ENCODE measurements around the gene RETREG2. TPM values are rescaled to one million over a fixed set of nuclear protein-coding genes. Genes with fewer than 3 reads are reported as not detected.

The RETREG2 gene
- total RNA-seq, 4 donors from 2014 or later = 37.8 to 226 (median 102) TPM

DNA sequence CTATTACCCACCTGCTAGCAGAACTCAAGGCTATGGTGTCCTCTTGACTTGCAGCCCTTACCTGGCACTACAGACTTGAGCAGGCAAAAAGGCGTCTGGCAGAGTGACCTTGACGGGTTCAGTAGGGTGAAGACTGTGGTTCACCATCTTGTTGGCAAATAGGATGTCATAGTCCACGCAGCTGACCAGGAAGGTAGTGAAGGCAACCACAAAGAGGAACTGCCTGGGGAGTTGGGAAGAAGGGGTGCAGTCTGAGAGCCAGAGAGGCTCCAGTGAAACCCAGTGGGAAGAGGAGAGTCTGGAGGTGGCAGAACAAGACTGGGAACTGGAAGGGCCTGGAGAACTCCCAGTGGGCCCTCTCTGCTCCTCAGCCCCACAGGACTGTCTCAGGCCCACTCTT lies 47.3 kb downstream of the RETREG2 start:
- peaks cover 0 to 50% (median 25%) of the 10 kb centered on the region in 4 donors for H3K36me3 ChIP-seq
- in situ Hi-C loops (cut with MboI; ENCODE audit: low pct_ligation_motif_present in 1 of 4, low pct_unique_long_range_greater_than_20kb in 1 of 4, low sequenced_read_pairs in 3 of 4) = no loop called here

DNA sequence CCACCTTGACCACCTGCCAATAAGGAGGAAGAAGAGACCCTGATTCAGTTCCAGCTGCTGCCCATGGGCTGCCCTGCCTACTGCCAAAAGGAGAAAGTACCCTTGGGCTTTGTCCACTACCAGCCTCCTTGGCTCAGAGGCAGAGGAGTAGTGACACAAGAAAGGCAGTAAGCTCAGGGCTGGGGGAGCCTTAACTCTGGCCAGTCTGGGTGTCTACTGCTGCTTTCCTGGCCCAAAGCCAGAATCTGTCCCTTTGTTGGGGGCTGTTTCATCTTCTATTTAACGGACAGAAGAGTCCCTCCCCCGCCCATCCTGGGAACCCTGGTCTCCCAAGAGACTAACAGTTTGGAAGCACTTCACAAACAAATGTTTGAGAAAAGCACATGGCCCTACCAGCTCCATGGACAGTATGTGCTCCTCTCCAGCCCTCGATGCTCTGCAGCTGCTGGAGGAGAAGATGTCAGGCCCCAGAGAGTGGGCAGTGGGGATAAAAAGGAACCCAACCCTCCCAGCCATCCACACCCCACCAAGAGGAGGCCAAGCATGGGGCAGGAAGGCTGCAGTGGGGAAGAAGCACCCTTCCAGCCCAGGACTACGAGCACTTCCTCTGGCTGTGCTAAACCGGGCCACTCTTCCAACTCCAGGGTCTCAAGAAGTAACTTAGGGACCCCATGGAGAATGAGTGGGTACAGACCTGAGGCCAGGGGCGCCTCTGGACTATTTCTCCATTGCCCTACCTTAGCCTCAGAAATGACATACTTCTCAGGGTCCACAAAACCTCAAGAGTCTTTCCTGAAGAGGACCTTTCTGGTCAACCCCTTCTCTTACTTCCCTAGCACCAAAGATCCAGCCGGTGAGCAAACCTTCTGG lies 50.2 kb downstream of the RETREG2 start:
- intact Hi-C loops (cut with DNase I; ENCODE audit: low total_unique reads) = loop anchor here (10.0 kb wide), 2 partner anchors 63 to 67 kb away; partner anchors contain the start of gene NHEJ1
- Histone ChIP-seq H3K9me3 (no peaks in the 10 kb centered on the region), H3K4me1 (peaks cover 18 to 36% (median 30%) of the 10 kb centered on the region in 4 donors), H3K4me3 (peak overlapping the region; percentile 78 to 90 (median 81)), H3K27me3 (no peaks in the 10 kb centered on the region), H3K27ac (peak overlapping the region; percentile 92 to 98 (median 96)), H3K36me3 (peaks cover 0 to 37% (median 17%) of the 10 kb centered on the region in 4 donors)
- in situ Hi-C loops (cut with MboI; ENCODE audit: low pct_ligation_motif_present in 1 of 4, low pct_unique_long_range_greater_than_20kb in 1 of 4, low sequenced_read_pairs in 3 of 4) = no loop called here
- TF ChIP-seq, protein P1, sequence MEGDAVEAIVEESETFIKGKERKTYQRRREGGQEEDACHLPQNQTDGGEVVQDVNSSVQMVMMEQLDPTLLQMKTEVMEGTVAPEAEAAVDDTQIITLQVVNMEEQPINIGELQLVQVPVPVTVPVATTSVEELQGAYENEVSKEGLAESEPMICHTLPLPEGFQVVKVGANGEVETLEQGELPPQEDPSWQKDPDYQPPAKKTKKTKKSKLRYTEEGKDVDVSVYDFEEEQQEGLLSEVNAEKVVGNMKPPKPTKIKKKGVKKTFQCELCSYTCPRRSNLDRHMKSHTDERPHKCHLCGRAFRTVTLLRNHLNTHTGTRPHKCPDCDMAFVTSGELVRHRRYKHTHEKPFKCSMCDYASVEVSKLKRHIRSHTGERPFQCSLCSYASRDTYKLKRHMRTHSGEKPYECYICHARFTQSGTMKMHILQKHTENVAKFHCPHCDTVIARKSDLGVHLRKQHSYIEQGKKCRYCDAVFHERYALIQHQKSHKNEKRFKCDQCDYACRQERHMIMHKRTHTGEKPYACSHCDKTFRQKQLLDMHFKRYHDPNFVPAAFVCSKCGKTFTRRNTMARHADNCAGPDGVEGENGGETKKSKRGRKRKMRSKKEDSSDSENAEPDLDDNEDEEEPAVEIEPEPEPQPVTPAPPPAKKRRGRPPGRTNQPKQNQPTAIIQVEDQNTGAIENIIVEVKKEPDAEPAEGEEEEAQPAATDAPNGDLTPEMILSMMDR (IDR thresholded peaks at IDR 0.05) = no peak
- TF ChIP-seq EP300 (IDR thresholded peaks at IDR 0.05; ENCODE audit: low read depth) = no peak
- TF ChIP-seq POLR2AphosphoS5 (IDR thresholded peaks at IDR 0.05) = no peak
- no peak for TF ChIP-seq POLR2A (IDR thresholded peaks at IDR 0.05)
- DNase-seq = no peak
- whole genome bisulfite sequencing, 2 donors (ENCODE audit: low coverage in 1 of 2) = 45 to 79% methylated on average over 2 to 7 of the region's 7 CpGs

More for the DNA sequence above, 47.3 kb downstream of the RETREG2 start:
- H3K27ac ChIP-seq = no peak overlapping the region
- peaks cover 11 to 24% (median 20%) of the 10 kb centered on the region in 4 donors for H3K4me1 ChIP-seq
- H3K4me3 ChIP-seq = no peak overlapping the region
- 93% methylated on average over 3 of the region's 3 CpGs; no CpG with 5 or more reads in 1 of the 2 donors for WGBS, 2 donors (ENCODE audit: low coverage in 1 of 2)
- intact Hi-C loops (cut with DNase I; ENCODE audit: low total_unique reads) = loop anchor here (10.0 kb wide), 2 partner anchors 61 to 69 kb away; partner anchors contain the start of gene NHEJ1
- H3K27me3 ChIP-seq = no peaks in the 10 kb centered on the region
- DNase-seq = no peak
- TF ChIP-seq EP300 (IDR thresholded peaks at IDR 0.05; ENCODE audit: low read depth) (no peak), POLR2A (IDR thresholded peaks at IDR 0.05) (no peak), POLR2AphosphoS5 (IDR thresholded peaks at IDR 0.05) (no peak)
- TF ChIP-seq, protein P1 (IDR thresholded peaks at IDR 0.05) = no peak
- no peaks in the 10 kb centered on the region for H3K9me3 ChIP-seq

DNA sequence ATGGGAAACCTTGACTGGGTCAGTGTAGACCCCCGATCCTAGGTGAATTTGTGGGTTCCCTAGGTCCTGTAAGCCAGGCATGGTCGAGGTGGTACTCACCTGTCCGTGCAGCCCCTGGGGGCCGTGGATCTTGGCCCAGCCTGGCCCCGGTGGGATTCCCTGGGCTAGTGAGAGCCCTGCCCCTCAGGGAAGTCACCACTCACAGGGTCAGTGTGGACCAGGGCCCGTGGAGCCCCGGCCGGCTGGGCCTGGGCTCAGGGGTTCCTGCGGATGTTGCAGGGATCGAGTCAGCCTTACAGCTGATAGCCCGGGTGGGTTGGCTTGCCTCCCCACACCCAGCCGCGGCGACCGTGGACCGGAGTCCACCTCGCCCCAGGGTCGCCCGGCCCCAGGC lies 50.8 kb downstream of the RETREG2 start:
- TF ChIP-seq, protein P1 (IDR thresholded peaks at IDR 0.05) = no peak
- TF ChIP-seq POLR2A (IDR thresholded peaks at IDR 0.05) = no peak
- TF ChIP-seq POLR2AphosphoS5 (IDR thresholded peaks at IDR 0.05) = no peak
- no peak for TF ChIP-seq EP300 (IDR thresholded peaks at IDR 0.05; ENCODE audit: low read depth)
- H3K9me3 ChIP-seq = no peaks in the 10 kb centered on the region
- H3K4me1 ChIP-seq = peaks cover 18 to 36% (median 30%) of the 10 kb centered on the region in 4 donors
- peak overlapping the region; percentile 92 to 98 (median 96) for H3K27ac ChIP-seq
- in situ Hi-C loops (cut with MboI; ENCODE audit: low pct_ligation_motif_present in 1 of 4, low pct_unique_long_range_greater_than_20kb in 1 of 4, low sequenced_read_pairs in 3 of 4) (no loop called here), intact Hi-C loops (cut with DNase I; ENCODE audit: low total_unique reads) (loop anchor here (10.0 kb wide), 2 partner anchors 64 to 66 kb away; partner anchors contain the start of gene NHEJ1)
- H3K27me3 ChIP-seq = no peaks in the 10 kb centered on the region
- peaks cover 0 to 37% (median 17%) of the 10 kb centered on the region in 4 donors for H3K36me3 ChIP-seq
- DNase-seq = no peak
- H3K4me3 ChIP-seq = peak overlapping the region; percentile 78 to 90 (median 81)
- WGBS, 2 donors (ENCODE audit: low coverage in 1 of 2) = 5% methylated on average over 10 of the region's 19 CpGs; no CpG with 5 or more reads in 1 of the 2 donors

Data from transverse colon (tissue), 4 donors.